BE2C (cell line): Measurements from ENCODE around the gene ERC1.

ENCODE experiments used
- DNase-seq: peaks from one replicate; pipeline ENCODE4 v3.0.0-alpha.2; 2020
- H3K27me3 ChIP-seq: fragments of 250-450 bp; sonication (Bioruptor Pico); 2 replicates; pipeline ENCODE4 v1.5.1; 2020; ENCODE audit warnings: mild to moderate bottlenecking
- H3K36me3 ChIP-seq: fragments of 250-450 bp; sonication (Bioruptor Pico); 2 replicates; pipeline ENCODE4 v1.5.1; 2020; ENCODE audit warnings: mild to moderate bottlenecking
- H3K4me1 ChIP-seq: fragments of 250-450 bp; sonication (Bioruptor Pico); 2 replicates; pipeline ENCODE4 v1.5.1; 2020
- H3K4me3 ChIP-seq: 2 replicates; pipeline ENCODE4 v1.5.1; 2011; ENCODE audit warnings: low read depth, low read length
- H3K9me3 ChIP-seq: fragments of 250-450 bp; sonication (Bioruptor Pico); 2 replicates; pipeline ENCODE4 v1.5.1; 2020
- TF ChIP-seq, protein P1 (sequence below): IDR thresholded peaks from 2 replicates; pipeline ENCODE4 v1.5.1; 2012; ENCODE audit warnings: mild to moderate bottlenecking, low read depth, low read length

ERC1 gene

DNA sequence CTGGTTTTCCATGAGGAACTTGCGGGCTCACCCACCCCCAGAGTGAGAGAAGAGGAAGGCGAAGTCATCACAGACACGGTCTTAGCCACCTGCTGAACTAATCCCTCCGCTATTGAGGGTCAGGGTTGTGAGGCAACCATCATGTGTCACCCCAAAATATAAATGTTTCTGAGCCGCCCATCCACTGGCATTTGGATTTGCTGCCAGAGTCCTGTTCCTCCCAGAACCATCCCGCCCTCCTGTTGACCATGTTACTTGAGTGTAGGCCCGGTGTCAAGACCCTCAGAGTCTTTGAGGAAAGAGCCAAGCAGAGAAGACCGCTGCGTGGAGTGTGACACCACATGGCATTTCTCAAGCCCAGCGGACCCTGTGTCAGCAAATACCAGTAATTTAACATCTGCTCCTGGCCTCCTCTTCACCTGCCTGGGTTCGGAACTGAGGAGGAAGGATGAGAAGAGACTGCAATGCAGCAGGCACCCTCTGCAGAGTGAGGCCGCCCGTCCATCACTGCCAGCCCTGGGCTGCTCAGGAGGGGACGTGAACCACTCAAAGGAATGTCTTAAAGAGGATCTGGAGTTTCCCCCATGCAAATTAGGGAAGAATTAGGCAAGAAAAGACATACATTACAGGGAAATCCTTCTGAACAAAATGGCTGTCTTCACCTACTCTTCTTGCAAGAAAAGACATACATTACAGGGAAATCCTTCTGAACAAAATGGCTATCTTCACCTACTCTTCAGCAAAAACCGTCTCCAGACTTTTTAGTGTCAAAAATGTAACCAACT, 502.9 kb downstream of the ERC1 start:
- TF ChIP-seq, protein P1, sequence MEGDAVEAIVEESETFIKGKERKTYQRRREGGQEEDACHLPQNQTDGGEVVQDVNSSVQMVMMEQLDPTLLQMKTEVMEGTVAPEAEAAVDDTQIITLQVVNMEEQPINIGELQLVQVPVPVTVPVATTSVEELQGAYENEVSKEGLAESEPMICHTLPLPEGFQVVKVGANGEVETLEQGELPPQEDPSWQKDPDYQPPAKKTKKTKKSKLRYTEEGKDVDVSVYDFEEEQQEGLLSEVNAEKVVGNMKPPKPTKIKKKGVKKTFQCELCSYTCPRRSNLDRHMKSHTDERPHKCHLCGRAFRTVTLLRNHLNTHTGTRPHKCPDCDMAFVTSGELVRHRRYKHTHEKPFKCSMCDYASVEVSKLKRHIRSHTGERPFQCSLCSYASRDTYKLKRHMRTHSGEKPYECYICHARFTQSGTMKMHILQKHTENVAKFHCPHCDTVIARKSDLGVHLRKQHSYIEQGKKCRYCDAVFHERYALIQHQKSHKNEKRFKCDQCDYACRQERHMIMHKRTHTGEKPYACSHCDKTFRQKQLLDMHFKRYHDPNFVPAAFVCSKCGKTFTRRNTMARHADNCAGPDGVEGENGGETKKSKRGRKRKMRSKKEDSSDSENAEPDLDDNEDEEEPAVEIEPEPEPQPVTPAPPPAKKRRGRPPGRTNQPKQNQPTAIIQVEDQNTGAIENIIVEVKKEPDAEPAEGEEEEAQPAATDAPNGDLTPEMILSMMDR = no peak
- H3K9me3 ChIP-seq = no peaks in the 10 kb centered on the region

DNA sequence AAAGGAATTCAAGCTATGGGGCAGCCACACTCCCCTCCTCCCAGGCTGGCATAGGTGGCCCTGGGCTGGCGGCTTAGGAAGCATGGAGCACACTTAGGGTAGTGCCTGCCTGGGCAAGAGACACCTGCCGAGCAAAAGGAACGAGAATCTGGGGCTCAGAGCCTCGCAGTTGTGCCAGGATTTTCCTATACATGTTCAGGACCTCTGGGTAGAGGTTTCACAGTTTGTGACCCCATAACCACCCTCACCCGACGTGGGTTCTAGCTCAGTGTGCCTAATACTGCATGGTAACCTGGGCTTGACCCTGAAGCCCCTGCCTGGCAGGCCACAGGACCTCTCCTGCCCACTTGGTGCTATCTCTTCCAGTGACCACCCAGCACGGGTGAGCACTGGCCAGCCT, 503.8 kb downstream of the ERC1 start:
- peaks cover 7% of the 10 kb centered on the region for H3K36me3 ChIP-seq
- no peaks in the 10 kb centered on the region for H3K27me3 ChIP-seq
- no peaks in the 10 kb centered on the region for H3K9me3 ChIP-seq
- TF ChIP-seq, protein P1 = no peak
- DNase-seq = no peak
- no peaks in the 10 kb centered on the region for H3K4me1 ChIP-seq
- no peak overlapping the region for H3K4me3 ChIP-seq

More for the DNA sequence above, 502.9 kb downstream of the ERC1 start:
- Histone ChIP-seq H3K27me3 (no peaks in the 10 kb centered on the region), H3K4me1 (no peaks in the 10 kb centered on the region), H3K36me3 (peaks cover 7% of the 10 kb centered on the region), H3K4me3 (no peak overlapping the region)
- DNase-seq = no peak

DNA sequence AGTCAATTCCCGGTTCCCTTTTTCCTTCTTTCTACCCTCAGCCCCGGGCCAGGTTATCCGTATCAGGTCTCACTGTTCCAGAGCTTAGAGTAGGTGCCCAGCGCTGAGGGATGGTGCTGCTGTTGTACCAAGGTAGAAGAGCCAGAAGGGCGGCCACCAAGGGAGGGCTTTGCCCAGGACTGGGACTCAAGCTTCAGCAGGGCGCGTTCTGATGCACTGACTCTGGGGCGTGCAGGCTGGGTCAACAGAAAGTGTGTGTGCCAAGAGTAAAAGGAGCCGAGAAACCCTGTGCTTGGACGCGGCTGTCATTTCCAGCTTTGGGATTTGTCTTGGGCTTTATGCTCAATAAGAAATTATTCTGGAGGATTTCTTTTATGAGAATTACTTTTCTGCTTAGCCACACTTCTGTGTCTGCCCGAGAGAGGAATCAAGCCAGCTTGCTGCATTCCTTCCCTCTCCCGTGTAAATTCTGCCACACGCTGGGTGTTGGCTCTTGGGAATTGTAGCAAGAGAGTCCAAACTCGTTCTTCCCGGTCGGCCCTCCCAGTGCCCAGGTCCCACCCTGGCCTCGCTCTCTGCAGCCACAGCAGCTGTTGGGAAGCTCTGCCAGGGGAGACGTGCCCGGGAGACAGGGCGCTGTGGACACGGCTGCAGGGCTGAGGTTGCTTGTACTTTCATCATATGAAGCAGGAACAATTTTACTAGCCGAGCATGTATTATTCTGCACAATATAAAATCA, 505.3 kb downstream of the ERC1 start:
- H3K9me3 ChIP-seq = no peaks in the 10 kb centered on the region
- H3K4me3 ChIP-seq = no peak overlapping the region
- H3K4me1 ChIP-seq = no peaks in the 10 kb centered on the region
- no peak for DNase-seq
- H3K27me3 ChIP-seq = no peaks in the 10 kb centered on the region
- TF ChIP-seq, protein P1 = no peak
- H3K36me3 ChIP-seq = peaks cover 3% of the 10 kb centered on the region

DNA sequence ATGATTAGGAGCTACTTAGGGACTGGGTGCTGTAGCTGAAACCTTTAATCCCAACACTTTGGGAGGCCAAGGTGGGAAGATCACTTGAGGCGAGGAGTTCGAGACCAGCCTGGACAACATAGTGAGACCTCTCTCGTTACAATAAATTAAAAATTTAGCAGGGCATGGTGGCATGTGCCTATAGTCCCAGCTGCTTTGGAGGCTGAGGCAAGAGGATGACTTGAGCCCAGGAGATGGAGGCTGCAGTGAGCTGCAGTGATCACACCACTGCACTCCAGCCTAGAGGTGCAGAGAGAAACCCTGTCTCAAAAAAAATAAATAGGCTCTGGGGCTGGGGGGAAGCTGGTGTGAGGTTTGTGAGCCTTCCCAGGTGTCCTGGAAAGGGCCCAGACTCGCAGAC, 506.1 kb downstream of the ERC1 start:
- H3K9me3 ChIP-seq = no peaks in the 10 kb centered on the region
- no peak for DNase-seq
- H3K27me3 ChIP-seq = no peaks in the 10 kb centered on the region
- TF ChIP-seq, protein P1 = no peak
- peaks cover 2% of the 10 kb centered on the region; the same call in 1 of the 2 replicates for H3K36me3 ChIP-seq
- H3K4me3 ChIP-seq = no peak overlapping the region
- H3K4me1 ChIP-seq = no peaks in the 10 kb centered on the region

DNA sequence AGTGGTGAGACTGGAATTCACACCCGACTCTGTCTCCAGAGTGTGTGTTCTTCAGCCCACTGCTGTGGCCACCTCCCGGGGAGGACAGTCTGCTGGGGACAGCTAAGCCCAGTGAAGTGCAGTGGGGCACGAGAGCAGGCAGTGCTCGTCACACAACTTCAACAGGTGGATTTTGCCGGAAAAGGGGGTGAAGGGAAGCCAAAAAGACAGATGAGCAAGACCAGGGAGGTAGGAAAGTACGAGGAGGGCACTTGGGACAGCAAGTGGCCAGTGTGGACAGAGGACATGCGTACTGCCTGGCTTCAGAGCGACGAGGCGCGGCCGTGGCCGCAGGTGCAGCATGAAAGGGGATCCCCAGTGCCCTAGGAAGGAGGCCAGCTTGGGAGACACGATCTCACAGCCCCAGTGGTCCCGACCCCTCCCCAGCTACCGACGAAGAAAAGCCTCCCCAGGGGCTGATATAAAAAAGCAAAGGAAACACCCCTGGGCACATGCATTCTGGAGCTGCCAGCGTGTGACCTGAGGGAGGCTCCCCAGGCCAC, 507.2 kb downstream of the ERC1 start:
- Histone ChIP-seq H3K4me3 (no peak overlapping the region), H3K27me3 (no peaks in the 10 kb centered on the region), H3K9me3 (no peaks in the 10 kb centered on the region), H3K4me1 (no peaks in the 10 kb centered on the region), H3K36me3 (no peaks in the 10 kb centered on the region)
- TF ChIP-seq, protein P1 = no peak
- DNase-seq = no peak
